Measurements from ENCODE around the gene HEXIM2. TPM values are rescaled to one million over a fixed set of nuclear protein-coding genes. Genes with fewer than 3 reads are reported as not detected.

The HEXIM2 gene
- total RNA-seq, 2 donors from 2014 or later = 12.9 to 13.1 TPM

DNA sequence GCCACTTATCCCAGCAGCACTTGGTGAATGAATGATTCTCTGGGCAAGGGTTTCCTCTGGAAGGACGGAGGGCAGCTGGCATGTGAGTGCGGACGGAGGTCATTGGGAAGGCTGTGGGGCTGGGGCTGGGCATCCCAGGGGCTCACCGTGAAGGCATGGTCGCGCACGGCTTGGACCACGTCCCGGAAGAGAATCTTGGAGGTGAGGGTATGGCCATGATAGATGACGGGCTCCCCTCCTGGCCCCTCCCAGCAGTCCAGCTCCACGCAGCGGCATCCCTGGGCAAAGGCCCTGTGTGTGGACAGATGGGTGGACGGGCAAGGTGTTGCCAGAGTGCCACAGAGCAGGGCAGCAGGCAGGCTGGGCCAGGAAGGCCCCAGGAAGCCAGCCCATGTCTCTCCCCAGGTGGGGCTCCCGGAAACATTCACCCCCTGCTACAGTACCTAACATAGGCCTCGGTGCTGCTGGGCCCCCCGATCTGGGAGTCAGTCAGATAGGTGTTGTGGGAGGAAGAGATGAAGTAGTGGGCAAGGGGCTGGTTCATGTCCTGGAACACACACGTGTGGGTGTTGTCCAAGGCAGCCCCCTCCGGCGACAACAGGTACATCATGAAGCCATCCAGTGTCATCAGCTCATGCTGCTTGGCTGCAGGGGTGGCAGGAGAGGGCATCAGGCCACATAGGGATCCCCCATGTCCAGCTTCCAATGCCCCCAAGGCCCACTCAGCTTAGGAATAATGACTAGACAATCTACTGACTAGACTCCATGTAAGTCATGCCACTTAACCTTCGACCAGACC lies 43.6 kb upstream of the HEXIM2 start:
- Histone ChIP-seq H3K27ac (ENCODE audit: low read depth, low read length) (no peak overlapping the region), H3K4me3 (ENCODE audit: low read length) (no peak overlapping the region), H3K9me3 (ENCODE audit: control insufficient read depth, low read length) (no peaks in the 10 kb centered on the region), H3K36me3 (ENCODE audit: control insufficient read depth, insufficient read depth, low read length) (no peaks in the 10 kb centered on the region), H3K9ac (ENCODE audit: extremely low read depth, low read length, poor library complexity, severe bottlenecking) (no peak overlapping the region), H3K4me1 (ENCODE audit: control insufficient read depth, insufficient read depth, low read length) (no peaks in the 10 kb centered on the region), H3K27me3 (ENCODE audit: control insufficient read depth, insufficient read depth, low read length, poor library complexity, severe bottlenecking) (no peaks in the 10 kb centered on the region)
- H3K27ac Mint-ChIP-seq = no peak overlapping the region
- 94 to 97% methylated on average over 10 to 19 of the region's 20 CpGs for WGBS, 2 experiments (ENCODE audit: insufficient coverage in 1 of 2, insufficient read length in 1 of 2)
- no peaks in the 10 kb centered on the region for H3K9me3 Mint-ChIP-seq
- no peak overlapping the region for H3K4me3 Mint-ChIP-seq
- H3K27me3 Mint-ChIP-seq (ENCODE audit: insufficient read depth) = peaks cover 3% of the 10 kb centered on the region
- no peaks in the 10 kb centered on the region for H3K4me1 Mint-ChIP-seq
- no peak for TF ChIP-seq CTCF (conservative IDR thresholded peaks at IDR 0.05)
- peaks cover 6% of the 10 kb centered on the region for H3K36me3 Mint-ChIP-seq (ENCODE audit: low read depth)
- no peak for DNase-seq

- Mint-ChIP-seq H3K27ac (no peak overlapping the region), H3K4me1 (no peaks in the 10 kb centered on the region), H3K36me3 (ENCODE audit: low read depth) (peaks cover 6% of the 10 kb centered on the region), H3K9me3 (no peaks in the 10 kb centered on the region), H3K4me3 (no peak overlapping the region), H3K27me3 (ENCODE audit: insufficient read depth) (peaks cover 3% of the 10 kb centered on the region)
- Histone ChIP-seq H3K27me3 (ENCODE audit: control insufficient read depth, insufficient read depth, low read length, poor library complexity, severe bottlenecking) (no peaks in the 10 kb centered on the region), H3K4me3 (ENCODE audit: low read length) (no peak overlapping the region), H3K9me3 (ENCODE audit: control insufficient read depth, low read length) (no peaks in the 10 kb centered on the region), H3K27ac (ENCODE audit: low read depth, low read length) (no peak overlapping the region), H3K36me3 (ENCODE audit: control insufficient read depth, insufficient read depth, low read length) (no peaks in the 10 kb centered on the region), H3K4me1 (ENCODE audit: control insufficient read depth, insufficient read depth, low read length) (no peaks in the 10 kb centered on the region), H3K9ac (ENCODE audit: extremely low read depth, low read length, poor library complexity, severe bottlenecking) (no peak overlapping the region)
- DNase-seq = no peak
- WGBS, 2 experiments (ENCODE audit: insufficient coverage in 1 of 2, insufficient read length in 1 of 2) = 94 to 98% methylated on average over 22 to 23 of the region's 23 CpGs
- TF ChIP-seq CTCF (conservative IDR thresholded peaks at IDR 0.05) = no peak
Observed at GRCh38 chr17:45118691-45119090, 43.0 kb upstream of the HEXIM2 start.

DNA sequence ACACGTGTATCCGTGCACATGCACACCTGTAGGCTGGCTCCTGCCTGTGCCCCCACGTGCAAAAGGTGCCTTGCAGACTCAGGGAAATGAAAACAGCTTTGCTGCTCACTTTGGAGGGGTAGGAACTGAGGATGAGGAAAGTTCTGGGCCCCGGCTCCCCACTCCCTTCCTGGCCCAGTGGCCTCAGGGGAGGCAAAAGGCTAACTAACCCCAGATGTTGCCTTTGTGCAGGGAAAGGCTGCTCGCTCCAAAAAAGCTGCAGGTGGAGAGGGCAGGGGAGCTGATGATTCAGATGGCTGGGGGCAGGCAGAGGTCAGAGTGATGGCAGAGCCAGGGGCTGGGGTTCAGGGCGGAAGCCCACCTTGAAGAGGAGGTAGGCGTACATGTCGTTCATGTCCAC lies 41.7 kb upstream of the HEXIM2 start:
- peaks cover 8% of the 10 kb centered on the region for H3K36me3 Mint-ChIP-seq (ENCODE audit: low read depth)
- no peaks in the 10 kb centered on the region for H3K9me3 Mint-ChIP-seq
- TF ChIP-seq CTCF (conservative IDR thresholded peaks at IDR 0.05) = no peak
- DNase-seq = no peak
- 93 to 94% methylated on average over 5 to 8 of the region's 8 CpGs for WGBS, 2 experiments (ENCODE audit: insufficient coverage in 1 of 2, insufficient read length in 1 of 2)
- Histone ChIP-seq H3K27me3 (ENCODE audit: control insufficient read depth, insufficient read depth, low read length, poor library complexity, severe bottlenecking) (no peaks in the 10 kb centered on the region), H3K9ac (ENCODE audit: extremely low read depth, low read length, poor library complexity, severe bottlenecking) (no peak overlapping the region), H3K27ac (ENCODE audit: low read depth, low read length) (no peak overlapping the region), H3K4me1 (ENCODE audit: control insufficient read depth, insufficient read depth, low read length) (no peaks in the 10 kb centered on the region), H3K9me3 (ENCODE audit: control insufficient read depth, low read length) (no peaks in the 10 kb centered on the region), H3K4me3 (ENCODE audit: low read length) (no peak overlapping the region), H3K36me3 (ENCODE audit: control insufficient read depth, insufficient read depth, low read length) (no peaks in the 10 kb centered on the region)
- peaks cover 3% of the 10 kb centered on the region for H3K27me3 Mint-ChIP-seq (ENCODE audit: insufficient read depth)
- H3K4me3 Mint-ChIP-seq = no peak overlapping the region
- no peak overlapping the region for H3K27ac Mint-ChIP-seq
- no peaks in the 10 kb centered on the region for H3K4me1 Mint-ChIP-seq

All from endodermal cell (in vitro differentiated cells).